GM12873 (cell line): Measurements from ENCODE around the gene RYK.

Experiments used
- CTCF ChIP-seq: IDR thresholded peaks from 2 replicates; pipeline ENCODE4 v1.5.1; 2012; ENCODE audit warnings: low read depth, mild to moderate bottlenecking, moderate library complexity, low read length, control low read depth; ENCODE audit not compliant: insufficient read depth; ENCODE audit errors: missing control alignments

RYK gene

GRCh38 chr3:134237454-134238145 lies 13.1 kb downstream of the RYK start:
- no peak for TF ChIP-seq CTCF

- no peak for TF ChIP-seq CTCF
Measured at GRCh38 chr3:134236505-134237170, 14.0 kb downstream of the RYK start.

- TF ChIP-seq CTCF: no peak
Measured at GRCh38 chr3:134235577-134236076, 15.0 kb downstream of the RYK start.

GRCh38 chr3:134232951-134233350 lies 17.7 kb downstream of the RYK start:
- no peak for TF ChIP-seq CTCF

GRCh38 chr3:134232151-134232550 lies 18.5 kb downstream of the RYK start:
- no peak for TF ChIP-seq CTCF

GRCh38 chr3:134231131-134231530 lies 19.5 kb downstream of the RYK start:
- no peak for TF ChIP-seq CTCF

GRCh38 chr3:134229038-134229437 lies 21.6 kb downstream of the RYK start:
- TF ChIP-seq CTCF: no peak
